GM12878 (cell line): ENCODE results near the gene PRAMEF33.
"Not testable (repeated sequence)": the region's sequence is repeated elsewhere in the genome, so short reads cannot be mapped to it uniquely, and the experiment has no call there.

Experiments used
- CHD2 ChIP-seq: IDR thresholded peaks from 2 replicates; pipeline ENCODE4 v1.6.1; 2011; ENCODE audit warnings: low read depth, low read length, improper control_type of control experiment, borderline replicate concordance
- CTCF ChIP-seq, 3 experiments: IDR thresholded peaks in 2 of 3; conservative IDR thresholded peaks in 1 of 3; 2 replicates each; pipeline ENCODE4 v1.5.1; 2011; ENCODE audit warnings: low read depth in 3 of 3, low read length in 3 of 3, mild to moderate bottlenecking in 3 of 3, control low read depth in 2 of 3, moderate library complexity in 2 of 3, inconsistent platforms in 1 of 3, mixed read lengths in 1 of 3; ENCODE audit not compliant: control insufficient read depth in 2 of 3, insufficient read depth in 1 of 3; ENCODE audit errors: extremely low read depth in 1 of 3
- MAX ChIP-seq: IDR thresholded peaks from 2 replicates; pipeline ENCODE4 v1.6.1; 2012; ENCODE audit warnings: low read depth, low read length, improper control_type of control experiment
- MYC ChIP-seq: IDR thresholded peaks from 2 replicates; pipeline ENCODE4 v1.6.1; 2011; ENCODE audit warnings: mild to moderate bottlenecking, low read length, moderate library complexity, inconsistent platforms; ENCODE audit not compliant: insufficient read depth, insufficient replicate concordance, insufficient read length, severe bottlenecking
- PRDM15 ChIP-seq: fragments of 450-650 bp; formaldehyde crosslinking; IDR thresholded peaks from 2 replicates; pipeline ENCODE4 v1.4.0; 2020; ENCODE audit warnings: mild to moderate bottlenecking, moderate library complexity
- ZBTB11 ChIP-seq: fragments of 450-650 bp; formaldehyde crosslinking; IDR thresholded peaks from 2 replicates; pipeline ENCODE4 v1.5.0; 2022; ENCODE audit warnings: mild to moderate bottlenecking, missing genetic modification characterization

GRCh38 chr1:13302197-13302596 is 1.1 kb upstream of the PRAMEF33 start:
- TF ChIP-seq PRDM15; CHD2; MAX; ZBTB11 (CRISPR knock-in tag); CTCF (IDR thresholded peaks at IDR 0.05 in 2 of 3, conservative IDR thresholded peaks at IDR 0.05 in 1 of 3; ENCODE audit: control insufficient read depth in 2 of 3, extremely low read depth in 1 of 3, insufficient read depth in 1 of 3, low read depth in 3 of 3, low read length in 3 of 3); MYC: not testable (repeated sequence)
